ENCODE results near the gene LIPG.

The LIPG gene

GRCh38 chr18:49560624-49561288 lies 1.1 kb upstream of the LIPG start:
- Histone ChIP-seq H3K4me3 (ENCODE audit: insufficient read depth, low read depth, low read length) (peak overlapping the region; percentile 48), H3K4me1 (ENCODE audit: control insufficient read depth, insufficient read depth, low read length) (peaks cover 24% of the 10 kb centered on the region), H3K27ac (ENCODE audit: insufficient read depth, low read depth, low read length, poor library complexity, severe bottlenecking) (no peak overlapping the region), H3K9me3 (ENCODE audit: control insufficient read depth, low read length) (no peaks in the 10 kb centered on the region), H3K27me3 (ENCODE audit: control insufficient read depth, insufficient read depth, low read length, poor library complexity, severe bottlenecking) (peaks cover 48% of the 10 kb centered on the region), H3K36me3 (ENCODE audit: control insufficient read depth, insufficient read depth, low read length) (no peaks in the 10 kb centered on the region)
- 2% methylated on average over 46 of the region's 46 CpGs for WGBS, 2 experiments

- Histone ChIP-seq H3K4me1 (ENCODE audit: control insufficient read depth, insufficient read depth, low read length) (peaks cover 29% of the 10 kb centered on the region), H3K27me3 (ENCODE audit: control insufficient read depth, insufficient read depth, low read length, poor library complexity, severe bottlenecking) (peaks cover 48% of the 10 kb centered on the region), H3K36me3 (ENCODE audit: control insufficient read depth, insufficient read depth, low read length) (no peaks in the 10 kb centered on the region), H3K27ac (ENCODE audit: insufficient read depth, low read depth, low read length, poor library complexity, severe bottlenecking) (no peak overlapping the region), H3K4me3 (ENCODE audit: insufficient read depth, low read depth, low read length) (peak overlapping the region; percentile 48), H3K9me3 (ENCODE audit: control insufficient read depth, low read length) (no peaks in the 10 kb centered on the region)
- WGBS, 2 experiments, result 14 to 15% methylated on average over 11 of the region's 11 CpGs
These were observed 748 bp downstream of the LIPG start for GRCh38 chr18:49562481-49563129.

- Histone ChIP-seq H3K27me3 (ENCODE audit: control insufficient read depth, insufficient read depth, low read length, poor library complexity, severe bottlenecking) (peaks cover 48% of the 10 kb centered on the region), H3K36me3 (ENCODE audit: control insufficient read depth, insufficient read depth, low read length) (no peaks in the 10 kb centered on the region), H3K9me3 (ENCODE audit: control insufficient read depth, low read length) (no peaks in the 10 kb centered on the region), H3K27ac (ENCODE audit: insufficient read depth, low read depth, low read length, poor library complexity, severe bottlenecking) (no peak overlapping the region), H3K4me3 (ENCODE audit: insufficient read depth, low read depth, low read length) (peak overlapping the region; percentile 48), H3K4me1 (ENCODE audit: control insufficient read depth, insufficient read depth, low read length) (peaks cover 29% of the 10 kb centered on the region)
These were observed 1.3 kb downstream of the LIPG start for GRCh38 chr18:49563130-49563540.

- Histone ChIP-seq H3K36me3 (ENCODE audit: control insufficient read depth, insufficient read depth, low read length) (no peaks in the 10 kb centered on the region), H3K4me1 (ENCODE audit: control insufficient read depth, insufficient read depth, low read length) (peaks cover 29% of the 10 kb centered on the region), H3K27me3 (ENCODE audit: control insufficient read depth, insufficient read depth, low read length, poor library complexity, severe bottlenecking) (peaks cover 48% of the 10 kb centered on the region), H3K27ac (ENCODE audit: insufficient read depth, low read depth, low read length, poor library complexity, severe bottlenecking) (no peak overlapping the region), H3K9me3 (ENCODE audit: control insufficient read depth, low read length) (no peaks in the 10 kb centered on the region), H3K4me3 (ENCODE audit: insufficient read depth, low read depth, low read length) (no peak overlapping the region)
- 84 to 88% methylated on average over 8 of the region's 8 CpGs for WGBS, 2 experiments
These were observed 2.1 kb downstream of the LIPG start for GRCh38 chr18:49563701-49564517.

GRCh38 chr18:49564518-49564834 lies 2.6 kb downstream of the LIPG start:
- H3K36me3 ChIP-seq (ENCODE audit: control insufficient read depth, insufficient read depth, low read length), result no peaks in the 10 kb centered on the region
- no peak overlapping the region for H3K27ac ChIP-seq (ENCODE audit: insufficient read depth, low read depth, low read length, poor library complexity, severe bottlenecking)
- H3K4me1 ChIP-seq (ENCODE audit: control insufficient read depth, insufficient read depth, low read length), result peaks cover 29% of the 10 kb centered on the region
- peaks cover 48% of the 10 kb centered on the region for H3K27me3 ChIP-seq (ENCODE audit: control insufficient read depth, insufficient read depth, low read length, poor library complexity, severe bottlenecking)
- no peaks in the 10 kb centered on the region for H3K9me3 ChIP-seq (ENCODE audit: control insufficient read depth, low read length)
- no peak overlapping the region for H3K4me3 ChIP-seq (ENCODE audit: insufficient read depth, low read depth, low read length)

- 87 to 88% methylated on average over 9 of the region's 9 CpGs for WGBS, 2 experiments
- peaks cover 29% of the 10 kb centered on the region for H3K4me1 ChIP-seq (ENCODE audit: control insufficient read depth, insufficient read depth, low read length)
- peaks cover 43% of the 10 kb centered on the region for H3K27me3 ChIP-seq (ENCODE audit: control insufficient read depth, insufficient read depth, low read length, poor library complexity, severe bottlenecking)
- no peaks in the 10 kb centered on the region for H3K9me3 ChIP-seq (ENCODE audit: control insufficient read depth, low read length)
- no peak overlapping the region for H3K27ac ChIP-seq (ENCODE audit: insufficient read depth, low read depth, low read length, poor library complexity, severe bottlenecking)
- H3K4me3 ChIP-seq (ENCODE audit: insufficient read depth, low read depth, low read length), result no peak overlapping the region
- H3K36me3 ChIP-seq (ENCODE audit: control insufficient read depth, insufficient read depth, low read length), result no peaks in the 10 kb centered on the region
These were observed 3.2 kb downstream of the LIPG start for GRCh38 chr18:49565101-49565500.

- WGBS, 2 experiments, result 59 to 63% methylated on average over 5 of the region's 5 CpGs
These were observed 3.8 kb downstream of the LIPG start for GRCh38 chr18:49565612-49566011.

GRCh38 chr18:49566217-49566770 lies 4.4 kb downstream of the LIPG start:
- 93 to 95% methylated on average over 3 of the region's 3 CpGs for WGBS, 2 experiments

More at GRCh38 chr18:49565612-49566011, 3.8 kb downstream of the LIPG start:
- Histone ChIP-seq H3K27me3 (ENCODE audit: control insufficient read depth, insufficient read depth, low read length, poor library complexity, severe bottlenecking) (peaks cover 38% of the 10 kb centered on the region), H3K9me3 (ENCODE audit: control insufficient read depth, low read length) (no peaks in the 10 kb centered on the region), H3K4me1 (ENCODE audit: control insufficient read depth, insufficient read depth, low read length) (peaks cover 29% of the 10 kb centered on the region), H3K27ac (ENCODE audit: insufficient read depth, low read depth, low read length, poor library complexity, severe bottlenecking) (peak overlapping the region; percentile 8), H3K4me3 (ENCODE audit: insufficient read depth, low read depth, low read length) (no peak overlapping the region), H3K36me3 (ENCODE audit: control insufficient read depth, insufficient read depth, low read length) (no peaks in the 10 kb centered on the region)

GRCh38 chr18:49566985-49567384 lies 5.1 kb downstream of the LIPG start:
- Histone ChIP-seq H3K36me3 (ENCODE audit: control insufficient read depth, insufficient read depth, low read length) (no peaks in the 10 kb centered on the region), H3K9me3 (ENCODE audit: control insufficient read depth, low read length) (no peaks in the 10 kb centered on the region), H3K4me3 (ENCODE audit: insufficient read depth, low read depth, low read length) (no peak overlapping the region), H3K27ac (ENCODE audit: insufficient read depth, low read depth, low read length, poor library complexity, severe bottlenecking) (no peak overlapping the region), H3K4me1 (ENCODE audit: control insufficient read depth, insufficient read depth, low read length) (peaks cover 29% of the 10 kb centered on the region), H3K27me3 (ENCODE audit: control insufficient read depth, insufficient read depth, low read length, poor library complexity, severe bottlenecking) (peaks cover 27% of the 10 kb centered on the region)
- WGBS, 2 experiments, result 84 to 95% methylated on average over 2 of the region's 2 CpGs

More at GRCh38 chr18:49566217-49566770, 4.4 kb downstream of the LIPG start:
- Histone ChIP-seq H3K27ac (ENCODE audit: insufficient read depth, low read depth, low read length, poor library complexity, severe bottlenecking) (no peak overlapping the region), H3K4me3 (ENCODE audit: insufficient read depth, low read depth, low read length) (no peak overlapping the region), H3K9me3 (ENCODE audit: control insufficient read depth, low read length) (no peaks in the 10 kb centered on the region), H3K36me3 (ENCODE audit: control insufficient read depth, insufficient read depth, low read length) (no peaks in the 10 kb centered on the region), H3K4me1 (ENCODE audit: control insufficient read depth, insufficient read depth, low read length) (peaks cover 29% of the 10 kb centered on the region), H3K27me3 (ENCODE audit: control insufficient read depth, insufficient read depth, low read length, poor library complexity, severe bottlenecking) (peaks cover 31% of the 10 kb centered on the region)

GRCh38 chr18:49569724-49570123 lies 7.9 kb downstream of the LIPG start:
- Histone ChIP-seq H3K36me3 (ENCODE audit: control insufficient read depth, insufficient read depth, low read length) (no peaks in the 10 kb centered on the region), H3K9me3 (ENCODE audit: control insufficient read depth, low read length) (no peaks in the 10 kb centered on the region), H3K4me1 (ENCODE audit: control insufficient read depth, insufficient read depth, low read length) (peaks cover 24% of the 10 kb centered on the region), H3K4me3 (ENCODE audit: insufficient read depth, low read depth, low read length) (no peak overlapping the region), H3K27me3 (ENCODE audit: control insufficient read depth, insufficient read depth, low read length, poor library complexity, severe bottlenecking) (peaks cover under 1% of the 10 kb centered on the region), H3K27ac (ENCODE audit: insufficient read depth, low read depth, low read length, poor library complexity, severe bottlenecking) (no peak overlapping the region)
- WGBS, 2 experiments, result 92 to 97% methylated on average over 6 of the region's 6 CpGs

Measured in ectodermal cell (in vitro differentiated cells).